GM23338 (cell line): ENCODE results near the gene ILK.

ENCODE experiments used
- EZH2 ChIP-seq: fragments of 200-600 bp; sonication (generic); IDR thresholded peaks from one replicate; pipeline ENCODE4 v1.8.0; 2017; ENCODE audit warnings: antibody characterized with exemption, mild to moderate bottlenecking, low read depth; ENCODE audit not compliant: unreplicated experiment
- NANOG ChIP-seq: IDR thresholded peaks from 2 replicates; pipeline ENCODE4 v1.6.1; 2016; ENCODE audit warnings: antibody characterized with exemption, borderline replicate concordance
- POLR2AphosphoS5 ChIP-seq: IDR thresholded peaks from 2 replicates; pipeline ENCODE4 v1.6.1; 2016; ENCODE audit warnings: antibody characterized with exemption, low read depth
- ZNF331 ChIP-seq: fragments of 250-450 bp; sonication (Bioruptor Pico); IDR thresholded peaks from 2 replicates; pipeline ENCODE4 v1.5.0; 2020; ENCODE audit warnings: low read depth, mild to moderate bottlenecking, moderate library complexity
- TF ChIP-seq, protein P1 (sequence below), 2 experiments: fragments of 200-600 bp in 1 of 2; sonication (generic) in 1 of 2; conservative IDR thresholded peaks; 2 replicates each; pipeline versions ENCODE4 v1.5.1 to v1.6.1; 2016 to 2017; ENCODE audit warnings: antibody characterized with exemption in 2 of 2, low read depth in 2 of 2, mild to moderate bottlenecking in 2 of 2, moderate library complexity in 1 of 2
- TF ChIP-seq, protein P2 (sequence below): IDR thresholded peaks from one replicate; pipeline ENCODE4 v1.6.1; 2018; ENCODE audit warnings: antibody characterized with exemption; ENCODE audit not compliant: unreplicated experiment

DNA sequence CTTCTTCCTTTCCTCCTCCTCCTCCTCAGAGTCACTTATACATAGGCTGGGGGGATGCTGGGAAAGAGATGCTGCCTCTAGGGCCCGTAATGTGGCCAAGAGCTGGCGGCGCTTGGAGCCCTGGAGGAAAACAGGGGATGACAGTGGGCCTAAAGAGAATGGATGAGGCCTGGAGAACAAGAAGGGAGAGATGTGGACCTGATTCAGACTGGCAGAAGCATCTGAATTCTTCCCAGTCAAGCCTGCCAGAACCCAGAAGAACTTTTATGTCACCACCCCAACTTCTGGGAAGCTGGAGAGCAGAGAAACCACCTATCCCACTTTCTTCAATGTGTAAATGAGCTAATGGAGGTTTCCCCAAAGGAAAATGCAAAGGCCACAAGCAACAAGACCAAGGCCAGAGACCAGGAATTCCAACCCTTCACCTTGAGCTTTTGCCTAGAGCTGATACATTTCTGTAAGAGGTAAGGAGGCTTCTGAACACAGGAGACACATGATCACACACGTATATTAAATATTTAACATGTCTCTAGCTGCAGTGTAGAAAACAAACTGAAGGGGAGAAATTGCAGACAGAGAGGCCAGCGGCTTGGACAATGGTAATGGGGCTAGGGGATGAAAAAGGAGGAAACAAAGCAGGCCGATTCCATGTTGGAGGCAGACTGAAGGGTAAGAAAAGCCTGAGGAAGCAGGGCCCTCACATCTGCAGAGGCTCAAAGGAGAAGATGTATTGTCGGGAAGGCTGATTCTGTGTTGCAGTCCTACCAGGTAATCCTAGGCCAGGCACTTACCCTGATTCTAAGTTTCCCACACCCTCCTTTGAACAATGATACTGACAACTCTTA lies 1.3 kb upstream of the ILK start:
- TF ChIP-seq NANOG (no peak), POLR2AphosphoS5 (no peak), EZH2 (no peak), ZNF331 (CRISPR knock-in tag) (no peak)
- TF ChIP-seq, protein P1, sequence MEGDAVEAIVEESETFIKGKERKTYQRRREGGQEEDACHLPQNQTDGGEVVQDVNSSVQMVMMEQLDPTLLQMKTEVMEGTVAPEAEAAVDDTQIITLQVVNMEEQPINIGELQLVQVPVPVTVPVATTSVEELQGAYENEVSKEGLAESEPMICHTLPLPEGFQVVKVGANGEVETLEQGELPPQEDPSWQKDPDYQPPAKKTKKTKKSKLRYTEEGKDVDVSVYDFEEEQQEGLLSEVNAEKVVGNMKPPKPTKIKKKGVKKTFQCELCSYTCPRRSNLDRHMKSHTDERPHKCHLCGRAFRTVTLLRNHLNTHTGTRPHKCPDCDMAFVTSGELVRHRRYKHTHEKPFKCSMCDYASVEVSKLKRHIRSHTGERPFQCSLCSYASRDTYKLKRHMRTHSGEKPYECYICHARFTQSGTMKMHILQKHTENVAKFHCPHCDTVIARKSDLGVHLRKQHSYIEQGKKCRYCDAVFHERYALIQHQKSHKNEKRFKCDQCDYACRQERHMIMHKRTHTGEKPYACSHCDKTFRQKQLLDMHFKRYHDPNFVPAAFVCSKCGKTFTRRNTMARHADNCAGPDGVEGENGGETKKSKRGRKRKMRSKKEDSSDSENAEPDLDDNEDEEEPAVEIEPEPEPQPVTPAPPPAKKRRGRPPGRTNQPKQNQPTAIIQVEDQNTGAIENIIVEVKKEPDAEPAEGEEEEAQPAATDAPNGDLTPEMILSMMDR (conservative IDR thresholded peaks at IDR 0.05; ENCODE audit: low read depth in 2 of 2): no peak
- TF ChIP-seq, protein P2, sequence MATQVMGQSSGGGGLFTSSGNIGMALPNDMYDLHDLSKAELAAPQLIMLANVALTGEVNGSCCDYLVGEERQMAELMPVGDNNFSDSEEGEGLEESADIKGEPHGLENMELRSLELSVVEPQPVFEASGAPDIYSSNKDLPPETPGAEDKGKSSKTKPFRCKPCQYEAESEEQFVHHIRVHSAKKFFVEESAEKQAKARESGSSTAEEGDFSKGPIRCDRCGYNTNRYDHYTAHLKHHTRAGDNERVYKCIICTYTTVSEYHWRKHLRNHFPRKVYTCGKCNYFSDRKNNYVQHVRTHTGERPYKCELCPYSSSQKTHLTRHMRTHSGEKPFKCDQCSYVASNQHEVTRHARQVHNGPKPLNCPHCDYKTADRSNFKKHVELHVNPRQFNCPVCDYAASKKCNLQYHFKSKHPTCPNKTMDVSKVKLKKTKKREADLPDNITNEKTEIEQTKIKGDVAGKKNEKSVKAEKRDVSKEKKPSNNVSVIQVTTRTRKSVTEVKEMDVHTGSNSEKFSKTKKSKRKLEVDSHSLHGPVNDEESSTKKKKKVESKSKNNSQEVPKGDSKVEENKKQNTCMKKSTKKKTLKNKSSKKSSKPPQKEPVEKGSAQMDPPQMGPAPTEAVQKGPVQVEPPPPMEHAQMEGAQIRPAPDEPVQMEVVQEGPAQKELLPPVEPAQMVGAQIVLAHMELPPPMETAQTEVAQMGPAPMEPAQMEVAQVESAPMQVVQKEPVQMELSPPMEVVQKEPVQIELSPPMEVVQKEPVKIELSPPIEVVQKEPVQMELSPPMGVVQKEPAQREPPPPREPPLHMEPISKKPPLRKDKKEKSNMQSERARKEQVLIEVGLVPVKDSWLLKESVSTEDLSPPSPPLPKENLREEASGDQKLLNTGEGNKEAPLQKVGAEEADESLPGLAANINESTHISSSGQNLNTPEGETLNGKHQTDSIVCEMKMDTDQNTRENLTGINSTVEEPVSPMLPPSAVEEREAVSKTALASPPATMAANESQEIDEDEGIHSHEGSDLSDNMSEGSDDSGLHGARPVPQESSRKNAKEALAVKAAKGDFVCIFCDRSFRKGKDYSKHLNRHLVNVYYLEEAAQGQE: no peak
